ENCODE measurements around the gene HADHA.
A peak's percentile ranks its signal among the peaks of the same experiment; 100 is the strongest.
"Not testable (repeated sequence)": the region's sequence is repeated elsewhere in the genome, so short reads cannot be mapped to it uniquely, and the experiment has no call there.

HADHA gene

GRCh38 chr2:26172871-26173775 is 71.3 kb downstream of the HADHA start, which contains the start of gene GAREM2:
GAREM2 (plus strand) TSS chr2:26173088; CDS start chr2:26173221, 133 bp downstream.
- DNase-seq, result no peak

- no peak for DNase-seq
Measured at GRCh38 chr2:26172189-26172870, 72.1 kb downstream of the HADHA start.

- no peak for DNase-seq
Measured at GRCh38 chr2:26170795-26171194, 73.6 kb downstream of the HADHA start.

- no peak for DNase-seq
Measured at GRCh38 chr2:26169681-26170414, 74.6 kb downstream of the HADHA start.

- no peak for DNase-seq
Measured at GRCh38 chr2:26169226-26169625, 75.2 kb downstream of the HADHA start.

- no peak for DNase-seq
Measured at GRCh38 chr2:26168785-26169184, 75.6 kb downstream of the HADHA start.

GRCh38 chr2:26166541-26166940 is 77.9 kb downstream of the HADHA start:
- not testable (repeated sequence) for DNase-seq

- DNase-seq, result no peak
Measured at GRCh38 chr2:26165403-26165802, 79.0 kb downstream of the HADHA start.

GRCh38 chr2:26164641-26165211 is 79.7 kb downstream of the HADHA start:
- no peak for DNase-seq

GRCh38 chr2:26164231-26164630 is 80.2 kb downstream of the HADHA start:
- no peak for DNase-seq

- no peak for DNase-seq
Measured at GRCh38 chr2:26162963-26163362, 81.5 kb downstream of the HADHA start.

- DNase-seq, result no peak
Measured at GRCh38 chr2:26161926-26162325, 82.5 kb downstream of the HADHA start.

- DNase-seq, result no peak
Measured at GRCh38 chr2:26157580-26157979, 86.9 kb downstream of the HADHA start.

GRCh38 chr2:26150243-26150642 is 94.2 kb downstream of the HADHA start:
- DNase-seq, result no peak

GRCh38 chr2:26148501-26148900 is 95.9 kb downstream of the HADHA start:
- DNase-seq, result no peak

GRCh38 chr2:26144953-26145680 is 99.3 kb downstream of the HADHA start:
- DNase-seq, result peak; percentile 72

- peak; percentile 21 for DNase-seq
Measured at GRCh38 chr2:26144031-26144430, 100.4 kb downstream of the HADHA start.

GRCh38 chr2:26141145-26141769 is 103.2 kb downstream of the HADHA start:
- no peak for DNase-seq
